Endothelial cell of umbilical vein (primary cell): ENCODE measurements around the gene MINK1. TPM values are rescaled to one million over a fixed set of nuclear protein-coding genes. Genes with fewer than 3 reads are reported as not detected.

ENCODE experiments used
- BruUV-seq: library from RNA; stranded (reverse); fragments of 400-500 nt; replicated peaks from 2 replicates; lab custom pipeline; 2021; lab: Mats Ljungman, UMichigan
- CTCF ChIA-PET: fragments of 300-600, 350-600 bp; sonication (Branson Sonifier 250); formaldehyde crosslinking; loops from one replicate; lab custom pipeline; 2021; ENCODE audit warnings: antibody characterized with exemption, inconsistent platforms; lab: Charles Lee
- POLR2A ChIA-PET: fragments of 300-600, 350-600 bp; sonication (Branson Sonifier 250); formaldehyde crosslinking; loops from one replicate; lab custom pipeline; 2021; ENCODE audit warnings: antibody characterized with exemption, inconsistent platforms; lab: Charles Lee
- DNase-seq: peaks from one replicate; pipeline ENCODE4 v3.0.0-alpha.2; 2011; ENCODE audit warnings: low read depth, low spot score
- FAIRE-seq: peaks from 2 replicates; lab custom pipeline; 2011; peaks lifted over from hg19 to GRCh38; lab: Jason Lieb, UNC
- H2AFZ ChIP-seq: 2 replicates; pipeline ENCODE4 v1.6.0; 2012; ENCODE audit warnings: low read depth, low read length, control low read depth, inconsistent platforms
- H3K27ac ChIP-seq: 2 replicates; pipeline ENCODE4 v1.5.1; 2011; ENCODE audit warnings: low read depth, mild to moderate bottlenecking, control low read depth, low read length, moderate library complexity; ENCODE audit not compliant: insufficient read depth
- H3K27me3 ChIP-seq, 2 experiments: 2 replicates each; pipeline versions ENCODE4 v1.6.0 to v1.6.1; 2011; ENCODE audit warnings: low read length in 2 of 2, mixed read lengths in 1 of 2; ENCODE audit not compliant: control insufficient read depth in 2 of 2, insufficient read depth in 2 of 2
- H3K36me3 ChIP-seq, 2 experiments: 2 replicates in 1 of 2; 3 replicates in 1 of 2; pipeline ENCODE4 v1.5.1; 2011; ENCODE audit warnings: low read length in 2 of 2, mild to moderate bottlenecking in 1 of 2, moderate library complexity in 1 of 2; ENCODE audit not compliant: control insufficient read depth in 2 of 2, insufficient read depth in 2 of 2; ENCODE audit errors: extremely low read depth in 1 of 2
- H3K4me1 ChIP-seq: 3 replicates; pipeline ENCODE4 v1.5.1; 2011; ENCODE audit warnings: mild to moderate bottlenecking, low read length; ENCODE audit not compliant: control insufficient read depth, insufficient read depth; ENCODE audit errors: extremely low read depth
- H3K4me2 ChIP-seq: 2 replicates; pipeline ENCODE4 v1.6.1; 2011; ENCODE audit warnings: low read length, control low read depth, mixed read lengths; ENCODE audit not compliant: insufficient read depth
- H3K4me3 ChIP-seq, 3 experiments: fragments of 200-600 bp in 1 of 3; sonication (generic), shearing (Covaris generic) in 1 of 3; replicated peaks in 1 of 3; 2 replicates each; pipeline ENCODE4 v1.5.1; 2011 to 2016; ENCODE audit warnings: control low read depth in 3 of 3, low read length in 3 of 3, mild to moderate bottlenecking in 2 of 3, inconsistent platforms in 1 of 3, low read depth in 1 of 3, moderate library complexity in 1 of 3; ENCODE audit not compliant: insufficient read depth in 1 of 3
- H3K79me2 ChIP-seq: 2 replicates; pipeline ENCODE4 v1.6.0; 2012; ENCODE audit warnings: low read length, inconsistent platforms; ENCODE audit not compliant: control insufficient read depth, insufficient read depth
- H3K9ac ChIP-seq: replicated peaks from 2 replicates; pipeline ENCODE3; 2011; ENCODE audit warnings: low read length, control low read depth; ENCODE audit not compliant: insufficient read depth; ENCODE audit errors: extremely low read depth
- H3K9me1 ChIP-seq: replicated peaks from 3 replicates; pipeline ENCODE4 v1.6.0; 2011; ENCODE audit warnings: mild to moderate bottlenecking, low read length; ENCODE audit not compliant: control insufficient read depth, insufficient read depth; ENCODE audit errors: extremely low read depth
- H3K9me3 ChIP-seq: replicated peaks from 2 replicates; pipeline ENCODE4 v1.5.1; 2012; ENCODE audit warnings: low read length, inconsistent platforms; ENCODE audit not compliant: control insufficient read depth, insufficient read depth
- H4K20me1 ChIP-seq: replicated peaks from 2 replicates; pipeline ENCODE3; 2011; ENCODE audit warnings: mild to moderate bottlenecking, low read length; ENCODE audit not compliant: control insufficient read depth, insufficient read depth; ENCODE audit errors: extremely low read depth
- CTCF ChIP-seq, 2 donors: IDR thresholded peaks; 1 replicate in 1 of 2; 2 replicates in 1 of 2; pipeline ENCODE4 v1.5.1; 2011; ENCODE audit warnings: low read length in 2 of 2, mild to moderate bottlenecking in 2 of 2, moderate library complexity in 2 of 2, control low read depth in 1 of 2, inconsistent platforms in 1 of 2, low read depth in 1 of 2; ENCODE audit not compliant: insufficient read depth in 1 of 2; ENCODE audit errors: extremely low read depth in 1 of 2
- EZH2 ChIP-seq: IDR thresholded peaks from 2 replicates; pipeline ENCODE4 v1.6.1; 2012; ENCODE audit warnings: borderline replicate concordance, low read depth, mild to moderate bottlenecking, moderate library complexity, low read length, inconsistent platforms; ENCODE audit not compliant: severe bottlenecking
- FOS ChIP-seq: IDR thresholded peaks from 2 replicates; pipeline ENCODE4 v1.6.1; 2011; ENCODE audit warnings: mild to moderate bottlenecking, low read length, moderate library complexity, borderline replicate concordance; ENCODE audit not compliant: insufficient read depth
- GATA2 ChIP-seq: IDR thresholded peaks from 2 replicates; pipeline ENCODE4 v1.7.0; 2011; ENCODE audit warnings: low read depth, mild to moderate bottlenecking, moderate library complexity, mixed read lengths, low read length; ENCODE audit not compliant: insufficient read length, insufficient read depth
- JUN ChIP-seq: IDR thresholded peaks from 2 replicates; pipeline ENCODE4 v1.6.1; 2011; ENCODE audit warnings: borderline replicate concordance, low read depth; ENCODE audit not compliant: insufficient read length, insufficient read depth
- MYC ChIP-seq: IDR thresholded peaks from one replicate; pipeline ENCODE4 v1.6.1; 2011; ENCODE audit warnings: mild to moderate bottlenecking, low read depth, low read length
- POLR2A ChIP-seq: IDR thresholded peaks from 2 replicates; pipeline ENCODE4 v1.6.1; 2012; ENCODE audit warnings: low read depth, mild to moderate bottlenecking, control low read depth, low read length
- POLR2AphosphoS5 ChIP-seq: IDR thresholded peaks from 2 replicates; pipeline ENCODE4 v1.6.1; 2012; ENCODE audit warnings: low read depth, mild to moderate bottlenecking, control low read depth, low read length, moderate library complexity; ENCODE audit not compliant: insufficient read depth
- dilution Hi-C: fragments of 300-500 bp; cut with MboI; formaldehyde crosslinking; loops from one replicate; pipeline ENCODE4 v1.15.0; 2019; ENCODE audit warnings: low sequenced_read_pairs; ENCODE audit not compliant: extremely low pct_ligation_motif_present
- intact Hi-C: fragments of 100-400 bp; cut with micrococcal nuclease; formaldehyde crosslinking; loops from one replicate; pipeline ENCODE4 v1.10.0; 2022
- polyA plus RNA-seq, 4 experiments: library from polyadenylated mRNA; depleted of rRNA in 3 of 4; stranded (reverse) in 3 of 4; unstranded in 1 of 4; fragments of >200 nt; gene quantifications; 2 replicates each; pipeline versions ENCODE4 v1.2.1 to v1.2.3, GENCODE V29; 2011 to 2012; ENCODE audit warnings: missing spikeins in 1 of 4
- total RNA-seq: library from RNA; stranded (reverse); gene quantifications from 2 replicates; pipeline ENCODE4 v1.2.3, GENCODE V29; 2021
- TF ChIP-seq, protein P1 (sequence below): IDR thresholded peaks from 2 replicates; pipeline ENCODE4 v1.6.1; 2011; ENCODE audit not compliant: insufficient read depth, insufficient read length

The MINK1 gene
- total and polyA plus RNA-seq, 2 donors (not counting 3 experiments of a cell fraction or from before 2014, with no cell fraction given) = 53.6 to 89.4 TPM

GRCh38 chr17:4884489-4884888 lies 51.3 kb downstream of the MINK1 start:
- no peak for TF ChIP-seq POLR2AphosphoS5
- no peak for TF ChIP-seq JUN
- no peak for TF ChIP-seq MYC
- Histone ChIP-seq H3K27ac (no peak overlapping the region), H3K9ac (no peak overlapping the region), H2AFZ (no peak overlapping the region), H3K27me3 (no peaks in the 10 kb centered on the region), H3K36me3 (peaks cover 3 to 43% of the 10 kb centered on the region in 2 experiments), H3K79me2 (no peaks in the 10 kb centered on the region), H3K4me2 (no peak overlapping the region), H4K20me1 (no peaks in the 10 kb centered on the region), H3K4me3 (no peak overlapping the region), H3K4me1 (no peaks in the 10 kb centered on the region), H3K9me3 (no peaks in the 10 kb centered on the region), H3K9me1 (no peaks in the 10 kb centered on the region)
- BruUV-seq = no TSS peak
- ChIA-PET POLR2A (no interaction called here), CTCF (interaction anchor here (0.9 to 5.9 kb wide), 2 partner anchors 27 to 96 kb away, joined by 3 to 61 read pairs; partner anchors contain the start of genes GLTPD2 and VMO1)
- DNase-seq = no peak
- dilution Hi-C loops = no loop called here
- intact Hi-C loops = no loop called here
- FAIRE-seq = no peak

DNA sequence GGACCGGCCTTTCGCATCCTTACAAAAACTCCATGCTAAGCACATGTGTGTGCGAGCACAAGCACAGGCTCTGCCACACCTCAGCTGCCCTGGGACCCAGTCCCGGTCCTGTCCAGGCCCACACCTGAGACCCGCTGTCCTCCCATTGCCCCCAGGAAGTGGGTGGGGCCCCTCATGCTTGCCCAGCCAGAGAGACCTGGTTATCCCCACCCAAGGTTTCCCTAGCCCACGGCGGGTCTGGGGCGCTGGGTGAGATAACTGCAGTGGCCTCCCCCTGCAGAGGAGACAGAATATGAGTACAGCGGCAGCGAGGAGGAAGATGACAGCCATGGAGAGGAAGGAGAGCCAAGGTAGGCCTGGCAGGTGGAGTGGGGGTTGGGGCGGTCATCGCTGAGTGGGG lies 53.7 kb downstream of the MINK1 start:
- Histone ChIP-seq H3K27me3 (no peaks in the 10 kb centered on the region), H3K79me2 (no peaks in the 10 kb centered on the region), H2AFZ (no peak overlapping the region), H3K9me3 (no peaks in the 10 kb centered on the region), H4K20me1 (no peaks in the 10 kb centered on the region), H3K4me3 (no peak overlapping the region), H3K27ac (no peak overlapping the region), H3K36me3 (peaks cover 3 to 55% of the 10 kb centered on the region in 2 experiments), H3K4me2 (no peak overlapping the region), H3K9ac (no peak overlapping the region), H3K9me1 (no peaks in the 10 kb centered on the region), H3K4me1 (no peaks in the 10 kb centered on the region)
- ChIA-PET POLR2A (no interaction called here), CTCF (interaction anchor here (2.6 to 3.1 kb wide), 3 partner anchors 97 to 177 kb away, joined by 11 to 18 read pairs (median 16); partner anchors contain the start of genes ARRB2 and GLTPD2)
- intact Hi-C loops = no loop called here
- BruUV-seq = no TSS peak
- TF ChIP-seq POLR2A = no peak
- no peak for TF ChIP-seq MYC
- no peak for TF ChIP-seq GATA2
- TF ChIP-seq FOS = no peak
- TF ChIP-seq JUN = no peak
- no peak for TF ChIP-seq POLR2AphosphoS5
- TF ChIP-seq, protein P1, sequence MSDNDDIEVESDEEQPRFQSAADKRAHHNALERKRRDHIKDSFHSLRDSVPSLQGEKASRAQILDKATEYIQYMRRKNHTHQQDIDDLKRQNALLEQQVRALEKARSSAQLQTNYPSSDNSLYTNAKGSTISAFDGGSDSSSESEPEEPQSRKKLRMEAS = no peak
- TF ChIP-seq CTCF (IDR thresholded peaks at IDR 0.05; ENCODE audit: extremely low read depth in 1 of 2, insufficient read depth in 1 of 2, low read depth in 1 of 2, low read length in 2 of 2) = no peak
- TF ChIP-seq EZH2 = no peak
- dilution Hi-C loops = no loop called here
- FAIRE-seq (no peak), DNase-seq (no peak)
